Measurements from ENCODE around the gene GRM3. TPM values are rescaled to one million over a fixed set of nuclear protein-coding genes. Genes with fewer than 3 reads are reported as not detected.
A peak's percentile ranks its signal among the peaks of the same experiment; 100 is the strongest.

The GRM3 gene
- total and polyA plus RNA-seq, 2 of the 8 experiments (the other 6 are each of a cell fraction or from before 2014, with no cell fraction given), result 3.1 to 4.2 TPM

- FAIRE-seq, result no peak
- no peak overlapping the region for H3K23ac ChIP-seq (ENCODE audit: insufficient read length)
- POLR2A ChIA-PET (ENCODE audit: partially characterized antibody), result interaction anchor here (1.1 kb wide), 1 partner anchor 243 kb away, joined by 3 read pairs; the partner anchor contains the start of gene DMTF1
- 0 out of 2 replicates have a peak, but pooled peaks have one; percentile 25 for TF ChIP-seq TEAD4 (IDR thresholded peaks at IDR 0.05; ENCODE audit: low read depth, low read length)
Measured at GRCh38 chr7:86908948-86909347, 265.2 kb downstream of the GRM3 start.

More at GRCh38 chr7:86908948-86909347, 265.2 kb downstream of the GRM3 start:
- Histone ChIP-seq H2BK120ac (replicated peaks; ENCODE audit: low read depth, low read length) (no peak overlapping the region), H4K5ac (ENCODE audit: insufficient read length, low read depth, low read length) (no peak overlapping the region), H3K9ac (replicated peaks in 1 of 4; ENCODE audit: extremely low read depth in 1 of 4, low read depth in 3 of 4, low read length in 3 of 4) (no peak overlapping the region), H2BK5ac (ENCODE audit: low read depth, low read length) (no peak overlapping the region), H3K4me2 (ENCODE audit: insufficient read depth in 1 of 2, low read depth in 2 of 2, low read length in 2 of 2) (no peak overlapping the region), H4K8ac (ENCODE audit: extremely low read depth, insufficient read depth, low read length) (no peak overlapping the region), H3K79me1 (ENCODE audit: low read depth, low read length) (no peaks in the 10 kb centered on the region), H3K23me2 (ENCODE audit: low read depth, low read length) (no peaks in the 10 kb centered on the region; the same call in 1 of the 2 replicates), H3K36me3 (ENCODE audit: control insufficient read depth in 2 of 4, insufficient read depth in 4 of 4, low read length in 3 of 4) (peaks cover 0 to 29% (median 5%) of the 10 kb centered on the region in 4 experiments; a peak in 3 of 8 replicates), H2AFZ (ENCODE audit: low read length) (no peak overlapping the region), H3K4ac (replicated peaks; ENCODE audit: insufficient read length, low read depth, low read length) (no peak overlapping the region), H2BK12ac (ENCODE audit: low read depth, low read length) (no peak overlapping the region), H3K27ac (ENCODE audit: low read depth, low read length) (no peak overlapping the region), H3K56ac (replicated peaks; ENCODE audit: insufficient read length, low read depth, low read length) (no peak overlapping the region), H4K91ac (replicated peaks; ENCODE audit: insufficient read length, low read length) (no peak overlapping the region), H3K27me3 (replicated peaks in 1 of 4; ENCODE audit: control insufficient read depth in 3 of 4, extremely low read depth in 1 of 4, insufficient read depth in 3 of 4, low read length in 3 of 4) (no peaks in the 10 kb centered on the region), H2AK5ac (ENCODE audit: low read depth, low read length) (no peak overlapping the region), H2BK15ac (ENCODE audit: low read length) (no peak overlapping the region), H3K4me1 (replicated peaks in 1 of 4; ENCODE audit: control insufficient read depth in 3 of 4, insufficient read depth in 4 of 4, low read length in 3 of 4) (no peaks in the 10 kb centered on the region), H3K18ac (ENCODE audit: extremely low read depth, low read length) (no peak overlapping the region), H3K9me3 (ENCODE audit: insufficient read depth in 2 of 2, low read depth in 1 of 2, low read length in 1 of 2) (no peaks in the 10 kb centered on the region), H3K79me2 (ENCODE audit: control insufficient read depth in 1 of 2, insufficient read depth in 2 of 2, low read length in 2 of 2) (no peaks in the 10 kb centered on the region), H4K20me1 (replicated peaks in 1 of 2; ENCODE audit: control insufficient read depth in 1 of 2, insufficient read depth in 2 of 2, low read length in 2 of 2) (peaks cover 0 to 4% of the 10 kb centered on the region in 2 experiments), H3K4me3 (ENCODE audit: extremely low read depth in 1 of 4, insufficient read depth in 2 of 4, low read depth in 3 of 4, low read length in 4 of 4) (no peak overlapping the region), H2BK20ac (ENCODE audit: low read length) (no peak overlapping the region), H3K14ac (ENCODE audit: insufficient read length) (no peak overlapping the region)
- CTCF ChIA-PET (ENCODE audit: partially characterized antibody), result interaction anchor here (0.6 to 3.9 kb wide), 5 partner anchors 9 to 240 kb away, joined by 3 to 18 read pairs (median 3); no protein-coding TSS in a partner anchor
- WGBS, 2 experiments (ENCODE audit: extremely low coverage in 1 of 2, insufficient coverage in 1 of 2, insufficient read length in 1 of 2, insufficient replicate concordance in 2 of 2, low coverage in 1 of 2, low lambda C conversion rate in 2 of 2, missing lambda C conversion rate in 1 of 2), result 53% methylated on average over 1 of the region's 1 CpG; no CpG with 5 or more reads in 1 of the 2 experiments
- DNase-seq (ENCODE audit: low read depth in 1 of 2, low spot score in 2 of 2), result no peak

Data from H1 (cell line).